Type B pancreatic cell (in vitro differentiated cells): Measurements from ENCODE around the gene PIAS1. TPM values are rescaled to one million over a fixed set of nuclear protein-coding genes. Genes with fewer than 3 reads are reported as not detected.

Experiments
- DNase-seq: peaks from one replicate; pipeline ENCODE4 v3.0.0; 2021; ENCODE audit warnings: mixed read lengths; ENCODE audit not compliant: unreplicated experiment; ENCODE audit errors: extremely low spot score
- H3K27ac Mint-ChIP-seq: 2 replicates; pipeline ENCODE4 v1.8.0; 2021; ENCODE audit warnings: mild to moderate bottlenecking, mixed read lengths
- H3K27me3 Mint-ChIP-seq: 2 replicates; pipeline ENCODE4 v1.8.0; 2021; ENCODE audit warnings: mixed read lengths
- H3K36me3 Mint-ChIP-seq: 2 replicates; pipeline ENCODE4 v1.8.0; 2021; ENCODE audit warnings: mixed read lengths
- H3K4me1 Mint-ChIP-seq: one replicate; pipeline ENCODE4 v1.8.0; 2021; ENCODE audit warnings: mixed read lengths; ENCODE audit not compliant: unreplicated experiment
- H3K4me3 Mint-ChIP-seq: 2 replicates; pipeline ENCODE4 v1.8.0; 2021; ENCODE audit warnings: mild to moderate bottlenecking, mixed read lengths
- H3K9me3 Mint-ChIP-seq: 2 replicates; pipeline ENCODE4 v1.8.0; 2021; ENCODE audit warnings: mixed read lengths
- total RNA-seq: library from RNA; stranded (reverse); gene quantifications from 2 replicates; pipeline ENCODE4 v1.2.1, GENCODE V29; 2021; ENCODE audit warnings: low replicate concordance
- TF ChIP-seq, protein P1 (sequence below): fragments of 200-600 bp; sonication (generic); conservative IDR thresholded peaks from 2 replicates; pipeline ENCODE4 v1.5.0; 2021; ENCODE audit warnings: antibody characterized with exemption, mild to moderate bottlenecking

PIAS1 gene
- total RNA-seq, 1 donor from 2014 or later, result 56.2 TPM

DNA sequence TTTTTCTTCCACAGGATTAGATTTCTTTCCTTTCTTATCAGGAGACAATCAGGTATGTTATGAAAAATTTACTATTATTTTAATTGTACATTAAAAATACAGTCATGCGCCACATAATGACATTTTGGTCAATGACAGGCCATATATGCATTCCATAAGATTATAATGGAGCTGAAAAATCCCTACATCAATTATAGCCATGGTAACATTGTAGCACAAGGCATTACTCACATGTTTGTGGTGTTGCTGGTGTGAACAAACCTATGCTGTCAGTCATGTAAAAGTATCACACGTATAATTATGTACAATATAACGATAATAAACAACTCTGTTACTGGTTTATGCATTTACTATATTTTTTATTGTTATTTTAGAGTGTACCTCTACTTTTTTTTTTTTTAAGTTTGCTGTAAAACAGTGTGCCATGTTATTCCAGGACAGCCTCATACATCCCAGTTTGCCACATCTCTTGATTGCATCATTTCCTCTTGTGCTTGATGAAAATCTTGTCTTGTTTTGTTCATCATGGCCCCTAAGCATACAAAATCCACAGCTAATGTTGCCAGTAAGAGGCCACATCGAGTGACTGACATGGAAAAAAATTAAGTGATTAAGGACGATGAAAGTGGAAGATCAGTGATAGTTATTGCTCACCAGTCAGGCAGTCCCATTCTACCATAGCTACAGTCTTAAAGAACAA is 129.7 kb downstream of the PIAS1 start:
- no peaks in the 10 kb centered on the region for H3K4me1 Mint-ChIP-seq
- DNase-seq, result no peak
- H3K36me3 Mint-ChIP-seq, result peaks cover 39% of the 10 kb centered on the region
- H3K27ac Mint-ChIP-seq, result no peak overlapping the region
- no peak overlapping the region for H3K4me3 Mint-ChIP-seq
- TF ChIP-seq, protein P1, sequence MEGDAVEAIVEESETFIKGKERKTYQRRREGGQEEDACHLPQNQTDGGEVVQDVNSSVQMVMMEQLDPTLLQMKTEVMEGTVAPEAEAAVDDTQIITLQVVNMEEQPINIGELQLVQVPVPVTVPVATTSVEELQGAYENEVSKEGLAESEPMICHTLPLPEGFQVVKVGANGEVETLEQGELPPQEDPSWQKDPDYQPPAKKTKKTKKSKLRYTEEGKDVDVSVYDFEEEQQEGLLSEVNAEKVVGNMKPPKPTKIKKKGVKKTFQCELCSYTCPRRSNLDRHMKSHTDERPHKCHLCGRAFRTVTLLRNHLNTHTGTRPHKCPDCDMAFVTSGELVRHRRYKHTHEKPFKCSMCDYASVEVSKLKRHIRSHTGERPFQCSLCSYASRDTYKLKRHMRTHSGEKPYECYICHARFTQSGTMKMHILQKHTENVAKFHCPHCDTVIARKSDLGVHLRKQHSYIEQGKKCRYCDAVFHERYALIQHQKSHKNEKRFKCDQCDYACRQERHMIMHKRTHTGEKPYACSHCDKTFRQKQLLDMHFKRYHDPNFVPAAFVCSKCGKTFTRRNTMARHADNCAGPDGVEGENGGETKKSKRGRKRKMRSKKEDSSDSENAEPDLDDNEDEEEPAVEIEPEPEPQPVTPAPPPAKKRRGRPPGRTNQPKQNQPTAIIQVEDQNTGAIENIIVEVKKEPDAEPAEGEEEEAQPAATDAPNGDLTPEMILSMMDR, result no peak
- H3K9me3 Mint-ChIP-seq, result no peaks in the 10 kb centered on the region
- H3K27me3 Mint-ChIP-seq, result no peaks in the 10 kb centered on the region

DNA sequence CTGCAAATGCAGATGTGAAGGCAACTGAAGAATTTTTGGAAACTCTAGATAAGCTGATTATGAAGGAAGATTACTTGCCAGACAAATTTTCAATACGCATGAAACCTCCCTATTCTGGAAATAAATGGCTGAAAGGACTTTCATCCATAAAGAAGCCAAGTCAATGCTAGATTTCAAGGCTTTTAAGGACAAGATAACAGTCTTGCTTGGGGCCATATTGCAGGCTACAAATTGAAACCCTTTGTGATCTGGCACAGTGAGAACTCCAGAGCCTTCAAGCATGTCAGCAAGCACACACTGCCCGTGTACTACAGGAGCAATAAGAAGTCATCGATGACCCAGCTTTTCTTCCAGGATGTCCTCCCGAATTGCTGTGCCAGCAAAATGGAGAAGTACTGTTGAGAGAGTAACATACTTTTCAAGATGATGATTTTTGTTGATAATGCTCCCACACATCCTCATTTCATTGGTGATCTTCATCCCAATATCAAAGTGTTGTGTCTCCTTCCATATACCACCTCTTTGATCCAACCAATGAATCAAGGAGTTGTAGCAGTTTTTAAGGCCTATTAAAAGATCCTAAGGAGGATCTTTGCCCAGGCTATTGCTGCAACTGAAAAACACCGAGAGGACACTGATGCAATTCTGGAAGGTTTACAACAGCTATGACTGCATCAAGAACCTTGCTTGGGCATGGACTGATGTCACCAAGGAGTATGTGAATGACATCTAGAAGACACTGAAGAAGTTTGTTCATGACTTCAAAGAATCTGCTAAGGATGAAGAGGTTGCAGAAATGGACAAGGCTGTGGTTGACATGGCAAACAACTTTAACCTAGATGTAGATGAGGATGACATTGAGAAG is 130.7 kb downstream of the PIAS1 start:
- H3K9me3 Mint-ChIP-seq, result no peaks in the 10 kb centered on the region
- no peak overlapping the region for H3K4me3 Mint-ChIP-seq
- peaks cover 43% of the 10 kb centered on the region for H3K36me3 Mint-ChIP-seq
- no peaks in the 10 kb centered on the region for H3K27me3 Mint-ChIP-seq
- no peak for DNase-seq
- H3K4me1 Mint-ChIP-seq, result no peaks in the 10 kb centered on the region
- TF ChIP-seq, protein P1, result no peak
- H3K27ac Mint-ChIP-seq, result peak overlapping the region; percentile 35

DNA sequence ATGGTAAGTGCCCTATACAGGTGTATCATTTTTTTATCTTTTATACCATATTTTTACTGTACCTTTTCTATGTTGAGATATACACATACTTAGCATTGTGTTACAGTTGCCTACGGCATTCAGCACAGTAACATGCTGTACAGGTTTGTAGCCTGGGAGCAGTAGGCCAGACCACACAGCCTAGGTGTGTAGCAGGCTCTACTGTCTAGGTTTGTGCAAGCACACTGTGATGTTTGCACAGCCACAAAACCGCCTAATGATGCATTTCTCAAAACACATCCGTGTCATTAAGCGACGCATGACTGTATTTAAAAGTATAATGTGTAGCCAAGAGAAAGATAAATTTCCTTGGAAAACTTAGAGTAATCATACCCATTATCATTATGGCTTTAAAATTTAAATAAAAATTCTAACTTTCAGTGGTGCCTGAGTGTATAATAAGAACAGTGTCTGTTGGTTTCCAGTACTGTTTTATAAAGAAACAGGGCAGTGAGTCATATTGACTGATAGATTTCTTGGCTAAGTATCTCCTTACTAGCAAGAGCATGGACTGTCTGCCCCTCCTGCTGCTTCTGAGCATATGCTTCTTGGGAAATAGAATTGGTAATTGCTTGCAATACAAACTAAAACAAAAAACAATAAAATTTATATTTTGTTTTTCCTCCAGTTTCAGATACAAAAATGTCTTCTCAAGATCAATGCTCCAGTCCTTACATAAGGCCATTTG is 132.7 kb downstream of the PIAS1 start:
- Mint-ChIP-seq H3K4me1 (no peaks in the 10 kb centered on the region), H3K9me3 (no peaks in the 10 kb centered on the region), H3K36me3 (peaks cover 41% of the 10 kb centered on the region), H3K4me3 (no peak overlapping the region), H3K27ac (no peak overlapping the region), H3K27me3 (no peaks in the 10 kb centered on the region)
- no peak for DNase-seq
- TF ChIP-seq, protein P1, result no peak

DNA sequence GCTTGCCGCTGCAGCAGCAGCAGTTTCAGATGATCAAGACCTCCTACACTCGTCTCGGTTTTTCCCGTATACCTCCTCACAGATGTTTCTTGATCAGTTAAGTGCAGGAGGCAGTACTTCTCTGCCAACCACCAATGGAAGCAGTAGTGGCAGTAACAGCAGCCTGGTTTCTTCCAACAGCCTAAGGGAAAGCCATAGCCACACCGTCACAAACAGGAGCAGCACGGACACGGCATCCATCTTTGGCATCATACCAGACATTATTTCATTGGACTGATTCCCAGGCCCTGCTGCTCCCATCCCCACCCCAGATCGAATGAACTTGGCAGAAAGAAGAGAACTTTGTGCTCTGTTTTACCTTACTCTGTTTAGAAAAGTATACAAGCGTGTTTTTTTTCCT is 133.4 kb downstream of the PIAS1 start:
- TF ChIP-seq, protein P1, result no peak
- Mint-ChIP-seq H3K4me3 (no peak overlapping the region), H3K9me3 (no peaks in the 10 kb centered on the region), H3K27ac (no peak overlapping the region), H3K36me3 (peaks cover 48% of the 10 kb centered on the region), H3K4me1 (no peaks in the 10 kb centered on the region), H3K27me3 (no peaks in the 10 kb centered on the region)
- DNase-seq, result no peak

DNA sequence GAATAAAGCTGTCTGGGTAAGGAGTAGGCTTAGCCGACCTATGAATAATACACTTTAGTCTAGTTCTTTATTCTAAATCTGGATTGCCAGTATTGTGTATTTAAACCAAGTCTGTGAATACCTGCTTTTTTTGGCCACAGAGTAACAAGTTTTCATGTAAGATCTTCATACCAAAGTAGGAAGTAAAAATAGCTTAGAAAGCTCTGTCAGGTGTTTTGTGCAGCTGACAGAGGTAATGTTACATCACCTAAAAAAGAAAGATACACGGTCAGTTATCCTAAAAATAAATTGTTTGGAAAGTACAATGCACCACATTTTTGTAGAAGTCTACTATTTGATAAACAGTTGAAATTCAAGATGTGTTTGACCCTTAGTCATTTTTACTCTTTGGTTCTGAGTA is 134.5 kb downstream of the PIAS1 start:
- H3K36me3 Mint-ChIP-seq, result peaks cover 46% of the 10 kb centered on the region
- H3K27me3 Mint-ChIP-seq, result no peaks in the 10 kb centered on the region
- H3K9me3 Mint-ChIP-seq, result no peaks in the 10 kb centered on the region
- peak overlapping the region; percentile 35 for H3K27ac Mint-ChIP-seq
- no peak overlapping the region for H3K4me3 Mint-ChIP-seq
- DNase-seq, result no peak
- H3K4me1 Mint-ChIP-seq, result no peaks in the 10 kb centered on the region
- TF ChIP-seq, protein P1, result no peak
